GM23338 (cell line): ENCODE results near the gene ZC3H8. TPM values are rescaled to one million over a fixed set of nuclear protein-coding genes. Genes with fewer than 3 reads are reported as not detected.
"Not testable (repeated sequence)": the region's sequence is repeated elsewhere in the genome, so short reads cannot be mapped to it uniquely, and the experiment has no call there.

Source experiments
- ATAC-seq: fragments of 200-7000 bp; cut with Tn5 transposase; 3 replicates; pipeline ENCODE4 v1.9.1; 2020
- DNase-seq: peaks from one replicate; pipeline ENCODE4 v3.0.0-alpha.2; 2015; ENCODE audit warnings: low spot score
- H2AFZ ChIP-seq: fragments of 200-600 bp; sonication (generic); 2 replicates; pipeline ENCODE4 v1.8.0; 2016; ENCODE audit warnings: antibody characterized with exemption, mild to moderate bottlenecking, moderate library complexity
- H3F3A ChIP-seq: fragments of 200-600 bp; sonication (generic); replicated peaks from 2 replicates; pipeline ENCODE4 v1.8.0; 2017; ENCODE audit warnings: antibody characterized with exemption, mixed run types, low read depth
- H3K27ac ChIP-seq: fragments of 200-600 bp; sonication (generic); 2 replicates; pipeline ENCODE4 v1.6.1; 2016; ENCODE audit warnings: low read depth
- H3K27me3 ChIP-seq: fragments of 200-600 bp; sonication (generic); 2 replicates; pipeline ENCODE4 v1.8.0; 2016; ENCODE audit warnings: mild to moderate bottlenecking, mixed run types, moderate library complexity; ENCODE audit not compliant: insufficient read depth
- H3K36me3 ChIP-seq: fragments of 200-600 bp; sonication (generic); 2 replicates; pipeline ENCODE4 v1.8.0; 2016; ENCODE audit warnings: mild to moderate bottlenecking; ENCODE audit not compliant: insufficient read depth
- H3K4me1 ChIP-seq: fragments of 200-600 bp; sonication (generic); 2 replicates; pipeline ENCODE4 v1.8.0; 2016; ENCODE audit warnings: mild to moderate bottlenecking, moderate library complexity; ENCODE audit not compliant: insufficient read depth
- H3K4me2 ChIP-seq: fragments of 200-600 bp; sonication (generic); 2 replicates; pipeline ENCODE4 v1.7.1; 2017; ENCODE audit warnings: mixed run types
- H3K4me3 ChIP-seq: fragments of 200-600 bp; sonication (generic); 2 replicates; pipeline ENCODE4 v1.6.1; 2016; ENCODE audit warnings: mixed run types
- H3K79me2 ChIP-seq: fragments of 200-600 bp; sonication (generic); replicated peaks from 2 replicates; pipeline ENCODE4 v1.8.0; 2017; ENCODE audit warnings: mild to moderate bottlenecking; ENCODE audit not compliant: insufficient read depth
- H3K9me2 ChIP-seq: fragments of 200-600 bp; sonication (generic); 2 replicates; pipeline ENCODE4 v1.8.0; 2017; ENCODE audit not compliant: insufficient read depth
- H4K20me1 ChIP-seq: fragments of 200-600 bp; sonication (generic); replicated peaks from 2 replicates; pipeline ENCODE4 v1.8.0; 2017; ENCODE audit warnings: mild to moderate bottlenecking; ENCODE audit not compliant: insufficient read depth
- H3K27ac Mint-ChIP-seq: 2 replicates; pipeline ENCODE4 v1.8.0; 2020; ENCODE audit warnings: inconsistent platforms, mild to moderate bottlenecking, moderate library complexity, mixed read lengths
- H3K27me3 Mint-ChIP-seq: 3 replicates; pipeline ENCODE4 v1.8.0; 2022; ENCODE audit warnings: low read depth, mild to moderate bottlenecking, moderate library complexity, mixed read lengths, inconsistent platforms; ENCODE audit not compliant: insufficient read depth, poor library complexity
- H3K36me3 Mint-ChIP-seq: 3 replicates; pipeline ENCODE4 v1.8.0; 2021; ENCODE audit warnings: low read depth, mild to moderate bottlenecking, inconsistent platforms, moderate library complexity, mixed read lengths
- H3K4me1 Mint-ChIP-seq: 3 replicates; pipeline ENCODE4 v1.8.0; 2020; ENCODE audit warnings: mild to moderate bottlenecking, inconsistent platforms, mixed read lengths
- H3K4me3 Mint-ChIP-seq: 3 replicates; pipeline ENCODE4 v1.8.0; 2021; ENCODE audit warnings: moderate library complexity, mild to moderate bottlenecking, inconsistent platforms, mixed read lengths
- H3K9me3 Mint-ChIP-seq: 3 replicates; pipeline ENCODE4 v1.8.0; 2020; ENCODE audit warnings: moderate library complexity, mild to moderate bottlenecking, inconsistent platforms, mixed read lengths
- CREB1 ChIP-seq: fragments of 250-450 bp; sonication (Bioruptor Pico); IDR thresholded peaks from 2 replicates; pipeline ENCODE4 v1.5.0; 2020; ENCODE audit warnings: low read depth, mild to moderate bottlenecking, moderate library complexity
- EZH2phosphoT487 ChIP-seq: fragments of 200-600 bp; sonication (generic); IDR thresholded peaks from one replicate; pipeline ENCODE4 v1.8.1; 2018; ENCODE audit warnings: antibody characterized with exemption; ENCODE audit not compliant: unreplicated experiment
- POLR2AphosphoS5 ChIP-seq: IDR thresholded peaks from 2 replicates; pipeline ENCODE4 v1.6.1; 2016; ENCODE audit warnings: antibody characterized with exemption, low read depth
- ZNF114 ChIP-seq: fragments of 250-450 bp; sonication (Bioruptor Pico); IDR thresholded peaks from 2 replicates; pipeline ENCODE4 v1.5.0; 2020; ENCODE audit warnings: mild to moderate bottlenecking, moderate library complexity
- ZNF331 ChIP-seq: fragments of 250-450 bp; sonication (Bioruptor Pico); IDR thresholded peaks from 2 replicates; pipeline ENCODE4 v1.5.0; 2020; ENCODE audit warnings: low read depth, mild to moderate bottlenecking, moderate library complexity
- polyA plus RNA-seq: library from polyadenylated mRNA; unstranded; fragments of >200 nt; fragmentation: Nextera tagmentation; extraction: Ambion mirVana; gene quantifications from 2 replicates; pipeline ENCODE4 v1.2.1, GENCODE V29; 2016
- total RNA-seq: library from RNA; depleted of rRNA; stranded (reverse); fragments of >200 nt; shearing (Covaris generic); gene quantifications from 2 replicates; pipeline ENCODE4 v1.2.3, GENCODE V29; 2014
- TF ChIP-seq, protein P1 (sequence below): IDR thresholded peaks from one replicate; pipeline ENCODE4 v1.6.1; 2018; ENCODE audit warnings: antibody characterized with exemption; ENCODE audit not compliant: unreplicated experiment
- TF ChIP-seq, protein P2 (sequence below), 2 experiments: fragments of 200-600 bp in 1 of 2; sonication (generic) in 1 of 2; conservative IDR thresholded peaks; 2 replicates each; pipeline versions ENCODE4 v1.5.1 to v1.6.1; 2016 to 2017; ENCODE audit warnings: antibody characterized with exemption in 2 of 2, low read depth in 2 of 2, mild to moderate bottlenecking in 2 of 2, moderate library complexity in 1 of 2
- TF ChIP-seq, protein P3 (sequence below): IDR thresholded peaks from 2 replicates; pipeline ENCODE4 v1.6.1; 2016; ENCODE audit warnings: antibody characterized with exemption

The ZC3H8 gene
- total and polyA plus RNA-seq, 2 experiments from 2014 or later, result 13.3 to 42.8 TPM

DNA sequence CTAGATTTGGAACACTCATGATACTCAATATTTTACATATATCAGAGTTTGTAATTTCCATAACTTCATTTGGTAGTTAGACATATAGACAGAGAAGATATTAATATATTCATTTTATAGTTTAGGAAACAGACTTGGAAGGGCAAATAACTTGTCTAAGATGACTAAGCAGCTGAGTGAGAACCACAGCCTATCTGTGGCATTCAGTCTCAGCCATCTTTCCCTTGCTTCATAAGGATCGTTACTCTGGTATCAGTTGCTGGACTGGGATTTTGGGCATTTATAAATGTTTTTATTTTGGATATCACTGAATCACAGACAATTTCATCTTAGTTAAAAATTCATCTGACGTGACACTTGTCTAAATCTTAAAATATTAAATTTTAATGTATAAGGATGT is 28.7 kb upstream of the ZC3H8 start:
- H3K36me3 Mint-ChIP-seq, H3K27me3 Mint-ChIP-seq, H3K4me2 ChIP-seq, H3K79me2 ChIP-seq, H3K4me3 Mint-ChIP-seq, H3K9me2 ChIP-seq, H3K9me3 Mint-ChIP-seq, DNase-seq, H4K20me1 ChIP-seq, H3K27me3 ChIP-seq, H3K4me1 ChIP-seq, H3K36me3 ChIP-seq, H3K4me1 Mint-ChIP-seq, H3K27ac ChIP-seq, H3F3A ChIP-seq, ATAC-seq, H3K27ac Mint-ChIP-seq, H3K4me3 ChIP-seq, H2AFZ ChIP-seq: not testable (repeated sequence)

DNA sequence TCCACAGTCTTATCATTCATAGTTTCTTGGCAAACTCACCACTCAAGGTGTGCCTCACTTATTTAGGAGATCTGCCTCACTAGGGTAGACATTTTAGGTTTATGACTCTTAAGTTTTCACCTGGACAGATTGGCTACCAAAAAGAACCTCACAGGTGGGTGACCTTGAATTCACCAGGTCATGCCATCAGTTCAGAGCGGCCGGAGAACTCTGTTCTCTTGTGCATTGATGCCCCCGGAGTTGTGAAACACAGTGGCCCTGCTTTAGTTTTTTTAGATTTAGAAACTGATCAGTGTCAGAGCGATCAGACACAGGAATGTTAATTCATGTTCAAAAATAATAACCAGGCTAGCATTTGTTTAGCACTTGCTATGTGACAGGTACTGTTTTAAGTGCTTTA is 27.2 kb upstream of the ZC3H8 start:
- H2AFZ ChIP-seq, ATAC-seq, H3K27me3 ChIP-seq, H3K36me3 Mint-ChIP-seq, H3K27me3 Mint-ChIP-seq, H3K4me3 Mint-ChIP-seq, H3K9me3 Mint-ChIP-seq, H3K4me2 ChIP-seq, H3K36me3 ChIP-seq, DNase-seq, H3K27ac ChIP-seq, H4K20me1 ChIP-seq, H3K9me2 ChIP-seq, H3K4me1 ChIP-seq, H3F3A ChIP-seq, H3K27ac Mint-ChIP-seq, H3K79me2 ChIP-seq, H3K4me3 ChIP-seq: not testable (repeated sequence)
- peaks cover 11% of the 10 kb centered on the region; the same call in 2 of the 3 replicates for H3K4me1 Mint-ChIP-seq

DNA sequence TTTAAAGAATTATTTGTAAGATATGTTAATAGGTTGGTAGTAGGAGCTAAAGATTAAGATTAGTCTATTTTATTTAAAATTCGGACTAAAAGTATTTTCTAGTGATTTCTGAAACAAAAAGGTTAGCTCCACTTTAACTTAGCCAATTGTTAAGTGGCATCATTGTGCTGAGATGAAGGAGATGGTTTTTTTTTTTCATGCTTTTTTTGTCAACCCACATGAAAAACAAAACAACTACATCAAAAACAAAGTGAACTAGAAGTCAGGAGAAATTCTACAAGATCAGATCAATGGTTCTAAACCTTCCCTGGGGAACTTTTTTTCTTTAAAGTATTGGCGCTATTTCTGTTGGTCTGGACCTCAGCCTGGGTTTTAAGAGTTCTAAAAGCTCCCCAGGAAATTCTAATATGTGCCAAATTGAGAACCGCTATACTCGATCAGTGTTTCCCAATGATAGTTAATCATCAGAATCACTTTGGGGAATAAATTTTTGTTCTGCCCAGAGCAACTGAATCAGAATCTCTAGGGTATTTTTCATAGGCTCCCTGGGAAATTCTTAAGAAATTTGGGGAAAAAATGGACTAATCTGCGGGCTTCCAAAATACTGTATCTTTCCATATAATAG is 22.9 kb upstream of the ZC3H8 start:
- no peaks in the 10 kb centered on the region for H4K20me1 ChIP-seq
- Mint-ChIP-seq H3K4me1 (peaks cover 21% of the 10 kb centered on the region; the same call in 2 of the 3 replicates), H3K4me3 (no peak overlapping the region), H3K9me3 (no peaks in the 10 kb centered on the region; the same call in 2 of the 3 replicates), H3K36me3 (no peaks in the 10 kb centered on the region), H3K27ac (no peak overlapping the region), H3K27me3 (no peaks in the 10 kb centered on the region)
- no peak overlapping the region for H2AFZ ChIP-seq
- no peak for TF ChIP-seq ZNF331 (CRISPR knock-in tag)
- no peak overlapping the region for H3K27ac ChIP-seq
- ATAC-seq, result no peak
- H3K79me2 ChIP-seq, result no peaks in the 10 kb centered on the region
- no peak for DNase-seq
- no peaks in the 10 kb centered on the region for H3F3A ChIP-seq
- no peaks in the 10 kb centered on the region for H3K27me3 ChIP-seq
- H3K36me3 ChIP-seq, result no peaks in the 10 kb centered on the region
- H3K4me3 ChIP-seq, result no peak overlapping the region
- H3K4me1 ChIP-seq, result peaks cover 7% of the 10 kb centered on the region; the same call in 1 of the 2 replicates
- H3K4me2 ChIP-seq, result no peak overlapping the region
- H3K9me2 ChIP-seq, result no peaks in the 10 kb centered on the region

GRCh38 chr2:112276954-112277353 is 22.1 kb upstream of the ZC3H8 start:
- H3K36me3 ChIP-seq, result no peaks in the 10 kb centered on the region
- ATAC-seq, result no peak
- H3K4me3 Mint-ChIP-seq, result peak overlapping the region; percentile 89
- H3K4me1 ChIP-seq, result peaks cover 7% of the 10 kb centered on the region; the same call in 1 of the 2 replicates
- peak overlapping the region; percentile 65 for H3K4me3 ChIP-seq
- H3F3A ChIP-seq, result no peaks in the 10 kb centered on the region
- no peak overlapping the region for H3K27ac Mint-ChIP-seq
- no peak overlapping the region for H2AFZ ChIP-seq
- H3K27ac ChIP-seq, result 0 out of 2 replicates have a peak overlapping the region, but pooled peaks have one; percentile 88
- H3K9me2 ChIP-seq, result no peaks in the 10 kb centered on the region
- no peaks in the 10 kb centered on the region for H3K79me2 ChIP-seq
- peaks cover under 1% of the 10 kb centered on the region for H3K27me3 Mint-ChIP-seq
- H4K20me1 ChIP-seq, result no peaks in the 10 kb centered on the region
- H3K9me3 Mint-ChIP-seq, result no peaks in the 10 kb centered on the region; the same call in 2 of the 3 replicates
- peak overlapping the region; percentile 88 for H3K4me2 ChIP-seq
- H3K36me3 Mint-ChIP-seq, result no peaks in the 10 kb centered on the region
- H3K4me1 Mint-ChIP-seq, result peaks cover 19% of the 10 kb centered on the region
- no peaks in the 10 kb centered on the region for H3K27me3 ChIP-seq
- no peak for DNase-seq
- TF ChIP-seq, protein P1, sequence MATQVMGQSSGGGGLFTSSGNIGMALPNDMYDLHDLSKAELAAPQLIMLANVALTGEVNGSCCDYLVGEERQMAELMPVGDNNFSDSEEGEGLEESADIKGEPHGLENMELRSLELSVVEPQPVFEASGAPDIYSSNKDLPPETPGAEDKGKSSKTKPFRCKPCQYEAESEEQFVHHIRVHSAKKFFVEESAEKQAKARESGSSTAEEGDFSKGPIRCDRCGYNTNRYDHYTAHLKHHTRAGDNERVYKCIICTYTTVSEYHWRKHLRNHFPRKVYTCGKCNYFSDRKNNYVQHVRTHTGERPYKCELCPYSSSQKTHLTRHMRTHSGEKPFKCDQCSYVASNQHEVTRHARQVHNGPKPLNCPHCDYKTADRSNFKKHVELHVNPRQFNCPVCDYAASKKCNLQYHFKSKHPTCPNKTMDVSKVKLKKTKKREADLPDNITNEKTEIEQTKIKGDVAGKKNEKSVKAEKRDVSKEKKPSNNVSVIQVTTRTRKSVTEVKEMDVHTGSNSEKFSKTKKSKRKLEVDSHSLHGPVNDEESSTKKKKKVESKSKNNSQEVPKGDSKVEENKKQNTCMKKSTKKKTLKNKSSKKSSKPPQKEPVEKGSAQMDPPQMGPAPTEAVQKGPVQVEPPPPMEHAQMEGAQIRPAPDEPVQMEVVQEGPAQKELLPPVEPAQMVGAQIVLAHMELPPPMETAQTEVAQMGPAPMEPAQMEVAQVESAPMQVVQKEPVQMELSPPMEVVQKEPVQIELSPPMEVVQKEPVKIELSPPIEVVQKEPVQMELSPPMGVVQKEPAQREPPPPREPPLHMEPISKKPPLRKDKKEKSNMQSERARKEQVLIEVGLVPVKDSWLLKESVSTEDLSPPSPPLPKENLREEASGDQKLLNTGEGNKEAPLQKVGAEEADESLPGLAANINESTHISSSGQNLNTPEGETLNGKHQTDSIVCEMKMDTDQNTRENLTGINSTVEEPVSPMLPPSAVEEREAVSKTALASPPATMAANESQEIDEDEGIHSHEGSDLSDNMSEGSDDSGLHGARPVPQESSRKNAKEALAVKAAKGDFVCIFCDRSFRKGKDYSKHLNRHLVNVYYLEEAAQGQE, result no peak
- TF ChIP-seq ZNF114 (CRISPR knock-in tag) (no peak), CREB1 (CRISPR knock-in tag) (no peak), EZH2phosphoT487 (no peak), POLR2AphosphoS5 (no peak)
- TF ChIP-seq, protein P2, sequence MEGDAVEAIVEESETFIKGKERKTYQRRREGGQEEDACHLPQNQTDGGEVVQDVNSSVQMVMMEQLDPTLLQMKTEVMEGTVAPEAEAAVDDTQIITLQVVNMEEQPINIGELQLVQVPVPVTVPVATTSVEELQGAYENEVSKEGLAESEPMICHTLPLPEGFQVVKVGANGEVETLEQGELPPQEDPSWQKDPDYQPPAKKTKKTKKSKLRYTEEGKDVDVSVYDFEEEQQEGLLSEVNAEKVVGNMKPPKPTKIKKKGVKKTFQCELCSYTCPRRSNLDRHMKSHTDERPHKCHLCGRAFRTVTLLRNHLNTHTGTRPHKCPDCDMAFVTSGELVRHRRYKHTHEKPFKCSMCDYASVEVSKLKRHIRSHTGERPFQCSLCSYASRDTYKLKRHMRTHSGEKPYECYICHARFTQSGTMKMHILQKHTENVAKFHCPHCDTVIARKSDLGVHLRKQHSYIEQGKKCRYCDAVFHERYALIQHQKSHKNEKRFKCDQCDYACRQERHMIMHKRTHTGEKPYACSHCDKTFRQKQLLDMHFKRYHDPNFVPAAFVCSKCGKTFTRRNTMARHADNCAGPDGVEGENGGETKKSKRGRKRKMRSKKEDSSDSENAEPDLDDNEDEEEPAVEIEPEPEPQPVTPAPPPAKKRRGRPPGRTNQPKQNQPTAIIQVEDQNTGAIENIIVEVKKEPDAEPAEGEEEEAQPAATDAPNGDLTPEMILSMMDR (conservative IDR thresholded peaks at IDR 0.05; ENCODE audit: low read depth in 2 of 2), result no peak
- TF ChIP-seq, protein P3, sequence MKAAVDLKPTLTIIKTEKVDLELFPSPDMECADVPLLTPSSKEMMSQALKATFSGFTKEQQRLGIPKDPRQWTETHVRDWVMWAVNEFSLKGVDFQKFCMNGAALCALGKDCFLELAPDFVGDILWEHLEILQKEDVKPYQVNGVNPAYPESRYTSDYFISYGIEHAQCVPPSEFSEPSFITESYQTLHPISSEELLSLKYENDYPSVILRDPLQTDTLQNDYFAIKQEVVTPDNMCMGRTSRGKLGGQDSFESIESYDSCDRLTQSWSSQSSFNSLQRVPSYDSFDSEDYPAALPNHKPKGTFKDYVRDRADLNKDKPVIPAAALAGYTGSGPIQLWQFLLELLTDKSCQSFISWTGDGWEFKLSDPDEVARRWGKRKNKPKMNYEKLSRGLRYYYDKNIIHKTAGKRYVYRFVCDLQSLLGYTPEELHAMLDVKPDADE, result no peak
